Sigmoid colon (tissue), 4 donors: ENCODE results near the gene B3GLCT.

Experiments used
- EP300 ChIP-seq, 4 donors: sonication (generic); formaldehyde crosslinking; IDR thresholded peaks; one replicate each; pipeline ENCODE4 v1.6.1; 2017; ENCODE audit warnings: antibody characterized with exemption in 4 of 4
- POLR2AphosphoS5 ChIP-seq, 4 donors: sonication (generic); formaldehyde crosslinking; IDR thresholded peaks; one replicate each; pipeline ENCODE4 v1.6.1; 2017; ENCODE audit warnings: antibody characterized with exemption in 4 of 4
- TF ChIP-seq, protein P1 (sequence below), 4 experiments: fragments of 450-650 bp in 3 of 4; fragments of 200-600 bp in 1 of 4; IDR thresholded peaks; one replicate each; pipeline ENCODE4 v1.5.1; 2016 to 2019; ENCODE audit warnings: antibody characterized with exemption in 4 of 4, mild to moderate bottlenecking in 3 of 4, moderate library complexity in 2 of 4

- TF ChIP-seq, protein P1, sequence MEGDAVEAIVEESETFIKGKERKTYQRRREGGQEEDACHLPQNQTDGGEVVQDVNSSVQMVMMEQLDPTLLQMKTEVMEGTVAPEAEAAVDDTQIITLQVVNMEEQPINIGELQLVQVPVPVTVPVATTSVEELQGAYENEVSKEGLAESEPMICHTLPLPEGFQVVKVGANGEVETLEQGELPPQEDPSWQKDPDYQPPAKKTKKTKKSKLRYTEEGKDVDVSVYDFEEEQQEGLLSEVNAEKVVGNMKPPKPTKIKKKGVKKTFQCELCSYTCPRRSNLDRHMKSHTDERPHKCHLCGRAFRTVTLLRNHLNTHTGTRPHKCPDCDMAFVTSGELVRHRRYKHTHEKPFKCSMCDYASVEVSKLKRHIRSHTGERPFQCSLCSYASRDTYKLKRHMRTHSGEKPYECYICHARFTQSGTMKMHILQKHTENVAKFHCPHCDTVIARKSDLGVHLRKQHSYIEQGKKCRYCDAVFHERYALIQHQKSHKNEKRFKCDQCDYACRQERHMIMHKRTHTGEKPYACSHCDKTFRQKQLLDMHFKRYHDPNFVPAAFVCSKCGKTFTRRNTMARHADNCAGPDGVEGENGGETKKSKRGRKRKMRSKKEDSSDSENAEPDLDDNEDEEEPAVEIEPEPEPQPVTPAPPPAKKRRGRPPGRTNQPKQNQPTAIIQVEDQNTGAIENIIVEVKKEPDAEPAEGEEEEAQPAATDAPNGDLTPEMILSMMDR (IDR thresholded peaks at IDR 0.05), result no peak
- TF ChIP-seq EP300 (IDR thresholded peaks at IDR 0.05) (no peak), POLR2AphosphoS5 (IDR thresholded peaks at IDR 0.05) (no peak)
Observed at GRCh38 chr13:31261241-31261640, 61.5 kb downstream of the B3GLCT start.
